ENCODE results near the gene MINDY2. TPM values are rescaled to one million over a fixed set of nuclear protein-coding genes. Genes with fewer than 3 reads are reported as not detected.

The MINDY2 gene
- total RNA-seq, 2 donors from 2014 or later, result 13.0 to 16.9 TPM

GRCh38 chr15:58775402-58775801 lies 4.3 kb downstream of the MINDY2 start:
- Histone ChIP-seq H3K4me1 (no peaks in the 10 kb centered on the region), H3K4me3 (no peak overlapping the region), H3K9ac (ENCODE audit: low read depth in 2 of 2, low read length in 2 of 2) (no peak overlapping the region), H3K36me3 (no peaks in the 10 kb centered on the region), H3K9me3 (no peaks in the 10 kb centered on the region), H3K27me3 (no peaks in the 10 kb centered on the region), H3K27ac (no peak overlapping the region)
- no peak for DNase-seq
- intact Hi-C loops (cut with DNase I), result no loop called here
- TF ChIP-seq CTCF (IDR thresholded peaks at IDR 0.05), result no peak

- intact Hi-C loops (cut with DNase I), result no loop called here
- Histone ChIP-seq H3K4me1 (no peaks in the 10 kb centered on the region), H3K27me3 (no peaks in the 10 kb centered on the region), H3K27ac (no peak overlapping the region), H3K4me3 (no peak overlapping the region), H3K36me3 (no peaks in the 10 kb centered on the region), H3K9me3 (no peaks in the 10 kb centered on the region), H3K9ac (ENCODE audit: low read depth in 2 of 2, low read length in 2 of 2) (no peak overlapping the region)
- TF ChIP-seq CTCF (IDR thresholded peaks at IDR 0.05), result no peak
- DNase-seq, result no peak
Observed at GRCh38 chr15:58777107-58777506, 6.0 kb downstream of the MINDY2 start.

GRCh38 chr15:58779554-58779953 lies 8.5 kb downstream of the MINDY2 start:
- intact Hi-C loops (cut with DNase I), result no loop called here
- no peak for TF ChIP-seq CTCF (IDR thresholded peaks at IDR 0.05)
- Histone ChIP-seq H3K9ac (ENCODE audit: low read depth in 2 of 2, low read length in 2 of 2) (no peak overlapping the region), H3K9me3 (no peaks in the 10 kb centered on the region), H3K27me3 (no peaks in the 10 kb centered on the region), H3K27ac (no peak overlapping the region), H3K4me3 (no peak overlapping the region), H3K4me1 (no peaks in the 10 kb centered on the region), H3K36me3 (no peaks in the 10 kb centered on the region)
- no peak for DNase-seq

- H3K36me3 ChIP-seq, result no peaks in the 10 kb centered on the region
- no peak overlapping the region for H3K4me3 ChIP-seq
- no peaks in the 10 kb centered on the region for H3K9me3 ChIP-seq
- H3K4me1 ChIP-seq, result no peaks in the 10 kb centered on the region
- no peak for DNase-seq
- no peak for TF ChIP-seq CTCF (IDR thresholded peaks at IDR 0.05)
- no peak overlapping the region for H3K9ac ChIP-seq (ENCODE audit: low read depth in 2 of 2, low read length in 2 of 2)
- H3K27ac ChIP-seq, result no peak overlapping the region
- intact Hi-C loops (cut with DNase I), result no loop called here
- no peaks in the 10 kb centered on the region for H3K27me3 ChIP-seq
Observed at GRCh38 chr15:58785355-58785754, 14.3 kb downstream of the MINDY2 start.

- DNase-seq, result no peak
- TF ChIP-seq CTCF (IDR thresholded peaks at IDR 0.05), result no peak
- H3K4me1 ChIP-seq, result no peaks in the 10 kb centered on the region
- no peak overlapping the region for H3K27ac ChIP-seq
- no peaks in the 10 kb centered on the region for H3K27me3 ChIP-seq
- no peak overlapping the region for H3K4me3 ChIP-seq
- H3K36me3 ChIP-seq, result no peaks in the 10 kb centered on the region
- H3K9me3 ChIP-seq, result no peaks in the 10 kb centered on the region
- intact Hi-C loops (cut with DNase I), result no loop called here
- H3K9ac ChIP-seq (ENCODE audit: low read depth in 2 of 2, low read length in 2 of 2), result no peak overlapping the region
Observed at GRCh38 chr15:58788056-58788710, 17.1 kb downstream of the MINDY2 start.
